Testis (tissue), 3 donors: ENCODE measurements around the gene PDGFD. TPM values are rescaled to one million over a fixed set of nuclear protein-coding genes. Genes with fewer than 3 reads are reported as not detected.

Source experiments
- DNase-seq: peaks from one replicate; pipeline ENCODE4 v3.0.0-alpha.2; 2019
- H3K27ac ChIP-seq, 2 donors: fragments of 200-600 bp; sonication (generic); one replicate each; pipeline ENCODE4 v1.5.1; 2019
- H3K27me3 ChIP-seq: fragments of 200-600 bp; sonication (generic); one replicate; pipeline ENCODE4 v1.5.1; 2019
- H3K36me3 ChIP-seq: fragments of 200-600 bp; sonication (generic); one replicate; pipeline ENCODE4 v1.5.1; 2017; ENCODE audit warnings: low read depth; ENCODE audit errors: missing control alignments
- H3K4me1 ChIP-seq: fragments of 200-600 bp; sonication (generic); one replicate; pipeline ENCODE4 v1.5.1; 2019
- H3K4me3 ChIP-seq, 2 donors: fragments of 200-600 bp; sonication (generic); one replicate each; pipeline ENCODE4 v1.5.1; 2017 to 2019
- H3K9me3 ChIP-seq: fragments of 200-600 bp; sonication (generic); one replicate; pipeline ENCODE4 v1.5.1; 2017
- CTCF ChIP-seq, 3 experiments: fragments of 450-650 bp in 2 of 3; fragments of 200-600 bp in 1 of 3; sonication (generic) in 1 of 3; IDR thresholded peaks; one replicate each; pipeline ENCODE4 v1.5.1; 2016 to 2019; ENCODE audit warnings: antibody characterized with exemption in 3 of 3, mild to moderate bottlenecking in 2 of 3, moderate library complexity in 1 of 3
- POLR2A ChIP-seq: fragments of 450-650 bp; IDR thresholded peaks from one replicate; pipeline ENCODE4 v1.6.1; 2017; ENCODE audit warnings: antibody characterized with exemption, mild to moderate bottlenecking, moderate library complexity
- WGBS, 2 donors: methylation state at CpG; one replicate each; pipeline ENCODE4 v1.1.5; 2018; 5-methylcytosine and 5-hydroxymethylcytosine counted together
- intact Hi-C: fragments of 100-400 bp; cut with DNase I; formaldehyde crosslinking; loops from one replicate; pipeline ENCODE4 v1.15.1; 2023; ENCODE audit warnings: low total_unique reads
- polyA plus RNA-seq: library from polyadenylated mRNA; stranded (reverse); fragments of 350-450 nt; fragmentation: Illumina TruSeq; extraction: RNeasy Lipid Tissue Mini Kit (QIAGEN cat#74804); gene quantifications from one replicate; pipeline ENCODE4 v1.2.3, GENCODE V29; 2014; ENCODE audit warnings: low read depth, low replicate concordance; ENCODE audit not compliant: insufficient read depth
- total RNA-seq, 2 donors: library from RNA; depleted of rRNA; stranded (reverse); fragments of >200 nt; gene quantifications; one replicate each; pipeline ENCODE4 v1.2.3, GENCODE V29; 2016

PDGFD gene
- total and polyA plus RNA-seq, 3 donors from 2014 or later, result 6.0 to 8.1 (median 8.0) TPM

GRCh38 chr11:104155375-104155774 lies 8.6 kb downstream of the PDGFD start:
- Histone ChIP-seq H3K36me3 (no peaks in the 10 kb centered on the region), H3K27ac (no peak overlapping the region), H3K4me1 (no peaks in the 10 kb centered on the region), H3K4me3 (no peak overlapping the region), H3K9me3 (no peaks in the 10 kb centered on the region), H3K27me3 (no peaks in the 10 kb centered on the region)
- 60 to 81% methylated on average over 1 of the region's 1 CpG for WGBS, 2 donors
- DNase-seq, result no peak
- TF ChIP-seq CTCF (IDR thresholded peaks at IDR 0.05), result no peak
- TF ChIP-seq POLR2A, result no peak
- intact Hi-C loops, result no loop called here

- H3K36me3 ChIP-seq, result no peaks in the 10 kb centered on the region
- TF ChIP-seq CTCF (IDR thresholded peaks at IDR 0.05), result no peak
- no peak for TF ChIP-seq POLR2A
- WGBS, 2 donors, result 72 to 73% methylated on average over 7 of the region's 7 CpGs
- intact Hi-C loops, result loop anchor here (5.0 kb wide), 1 partner anchor 472 kb away; no protein-coding TSS in a partner anchor
- no peaks in the 10 kb centered on the region for H3K27me3 ChIP-seq
- H3K4me1 ChIP-seq, result no peaks in the 10 kb centered on the region
- H3K9me3 ChIP-seq, result no peaks in the 10 kb centered on the region
- DNase-seq, result no peak
- no peak overlapping the region for H3K4me3 ChIP-seq
- H3K27ac ChIP-seq, result no peak overlapping the region
Measured at GRCh38 chr11:104154296-104154695, 9.7 kb downstream of the PDGFD start.

GRCh38 chr11:104152941-104153505 lies 10.9 kb downstream of the PDGFD start:
- intact Hi-C loops, result loop anchor here (5.0 kb wide), 1 partner anchor 471 kb away; no protein-coding TSS in a partner anchor
- no peaks in the 10 kb centered on the region for H3K27me3 ChIP-seq
- H3K9me3 ChIP-seq, result no peaks in the 10 kb centered on the region
- no peaks in the 10 kb centered on the region for H3K36me3 ChIP-seq
- no peak for DNase-seq
- TF ChIP-seq CTCF (IDR thresholded peaks at IDR 0.05) (no peak), POLR2A (no peak)
- no peaks in the 10 kb centered on the region for H3K4me1 ChIP-seq
- no peak overlapping the region for H3K27ac ChIP-seq
- H3K4me3 ChIP-seq, result no peak overlapping the region

GRCh38 chr11:104151404-104152204 lies 12.3 kb downstream of the PDGFD start:
- intact Hi-C loops, result loop anchor here (5.0 kb wide), 1 partner anchor 469 kb away; no protein-coding TSS in a partner anchor
- no peak overlapping the region for H3K27ac ChIP-seq
- 84 to 92% methylated on average over 8 of the region's 8 CpGs for WGBS, 2 donors

More at GRCh38 chr11:104151404-104152204, 12.3 kb downstream of the PDGFD start:
- no peaks in the 10 kb centered on the region for H3K36me3 ChIP-seq
- no peaks in the 10 kb centered on the region for H3K9me3 ChIP-seq
- H3K4me3 ChIP-seq, result no peak overlapping the region
- DNase-seq, result no peak
- no peak for TF ChIP-seq POLR2A
- peak; percentile 24 to 38 (median 35) for TF ChIP-seq CTCF (IDR thresholded peaks at IDR 0.05)
- H3K4me1 ChIP-seq, result no peaks in the 10 kb centered on the region
- no peaks in the 10 kb centered on the region for H3K27me3 ChIP-seq
